H9 (cell line): ENCODE results near the gene KRT3. TPM values are rescaled to one million over a fixed set of nuclear protein-coding genes. Genes with fewer than 3 reads are reported as not detected.

ENCODE experiments used
- DNase-seq: peaks from one replicate; pipeline ENCODE4 v3.0.0-alpha.2; 2017
- H2AFZ ChIP-seq: one replicate; pipeline ENCODE4 v1.6.1; 2013; ENCODE audit warnings: mild to moderate bottlenecking, low read length, control low read depth, moderate library complexity
- H2AK5ac ChIP-seq: 2 replicates; pipeline ENCODE4 v1.6.1; 2013; ENCODE audit warnings: low read length, control low read depth, mixed read lengths; ENCODE audit not compliant: insufficient read length
- H2BK120ac ChIP-seq: one replicate; pipeline ENCODE4 v1.6.1; 2013; ENCODE audit warnings: low read depth, mild to moderate bottlenecking, low read length, control low read depth, inconsistent platforms; ENCODE audit not compliant: poor library complexity, severe bottlenecking
- H2BK12ac ChIP-seq: 2 replicates; pipeline ENCODE4 v1.6.1; 2013; ENCODE audit warnings: low read length, control low read depth, mixed read lengths, low read depth; ENCODE audit not compliant: insufficient read length
- H2BK15ac ChIP-seq: 2 replicates; pipeline ENCODE4 v1.6.1; 2013; ENCODE audit warnings: low read depth, low read length, control low read depth
- H2BK20ac ChIP-seq: one replicate; pipeline ENCODE4 v1.6.1; 2013; ENCODE audit warnings: low read depth, mild to moderate bottlenecking, low read length, control low read depth, inconsistent platforms; ENCODE audit not compliant: poor library complexity, severe bottlenecking
- H2BK5ac ChIP-seq: 2 replicates; pipeline ENCODE4 v1.6.1; 2013; ENCODE audit warnings: low read length, control low read depth, mixed read lengths; ENCODE audit not compliant: insufficient read length
- H3K14ac ChIP-seq: 2 replicates; pipeline ENCODE4 v1.6.1; 2013; ENCODE audit warnings: low read length, control low read depth; ENCODE audit not compliant: insufficient read depth
- H3K18ac ChIP-seq: 2 replicates; pipeline ENCODE4 v1.6.1; 2013; ENCODE audit warnings: low read depth, mild to moderate bottlenecking, mixed read lengths, low read length, control low read depth; ENCODE audit not compliant: insufficient read length
- H3K23ac ChIP-seq: 2 replicates; pipeline ENCODE4 v1.6.1; 2013; ENCODE audit warnings: low read length, control low read depth, mixed read lengths, low read depth; ENCODE audit not compliant: insufficient read length
- H3K23me2 ChIP-seq: 2 replicates; pipeline ENCODE4 v1.6.1; 2013; ENCODE audit warnings: low read depth, mild to moderate bottlenecking, mixed read lengths, low read length, control low read depth; ENCODE audit not compliant: insufficient read length, poor library complexity, severe bottlenecking
- H3K27ac ChIP-seq: 2 replicates; pipeline ENCODE4 v1.5.1; 2013; ENCODE audit warnings: low read length, control low read depth, mixed read lengths, low read depth; ENCODE audit not compliant: insufficient read length
- H3K27me3 ChIP-seq: 2 replicates; pipeline ENCODE4 v1.6.1; 2013; ENCODE audit warnings: low read length, control low read depth, inconsistent platforms; ENCODE audit not compliant: insufficient read depth
- H3K4ac ChIP-seq: 2 replicates; pipeline ENCODE4 v1.6.1; 2013; ENCODE audit warnings: low read depth, mild to moderate bottlenecking, control low read depth, inconsistent platforms, low read length, moderate library complexity
- H3K4me1 ChIP-seq: 2 replicates; pipeline ENCODE4 v1.6.1; 2013; ENCODE audit warnings: low read length, control low read depth, inconsistent platforms; ENCODE audit not compliant: insufficient read depth
- H3K4me2 ChIP-seq: 2 replicates; pipeline ENCODE4 v1.6.1; 2013; ENCODE audit warnings: low read length, control low read depth, mixed read lengths; ENCODE audit not compliant: insufficient read length, insufficient read depth
- H3K56ac ChIP-seq: 2 replicates; pipeline ENCODE4 v1.6.1; 2013; ENCODE audit warnings: low read depth, mild to moderate bottlenecking, mixed read lengths, low read length, control low read depth; ENCODE audit not compliant: insufficient read length
- H3K79me1 ChIP-seq: 2 replicates; pipeline ENCODE4 v1.6.1; 2013; ENCODE audit warnings: low read depth, mild to moderate bottlenecking, moderate library complexity, low read length, control low read depth, inconsistent platforms; ENCODE audit not compliant: insufficient read depth, poor library complexity, severe bottlenecking
- H3K79me2 ChIP-seq: 2 replicates; pipeline ENCODE4 v1.6.1; 2013; ENCODE audit warnings: low read length, control low read depth, inconsistent platforms; ENCODE audit not compliant: insufficient read depth
- H3K9ac ChIP-seq: 2 replicates; pipeline ENCODE4 v1.6.1; 2013; ENCODE audit warnings: low read length, control low read depth, mixed read lengths; ENCODE audit not compliant: insufficient read length; ENCODE audit errors: extremely low read depth
- H3K9me3 ChIP-seq: one replicate; pipeline ENCODE4 v1.6.1; 2013; ENCODE audit warnings: low read depth, low read length, inconsistent platforms; ENCODE audit not compliant: control insufficient read depth
- H3T11ph ChIP-seq: one replicate; pipeline ENCODE4 v1.6.1; 2013; ENCODE audit warnings: mild to moderate bottlenecking, low read length, control low read depth, inconsistent platforms
- H4K20me1 ChIP-seq: one replicate; pipeline ENCODE4 v1.6.1; 2013; ENCODE audit not compliant: control insufficient read depth, insufficient read length, insufficient read depth
- H4K5ac ChIP-seq: 2 replicates; pipeline ENCODE4 v1.6.1; 2013; ENCODE audit warnings: low read depth, mild to moderate bottlenecking, mixed read lengths, low read length, control low read depth; ENCODE audit not compliant: insufficient read length
- H4K8ac ChIP-seq: replicated peaks from 2 replicates; pipeline ENCODE4 v1.6.1; 2013; ENCODE audit warnings: low read length, control low read depth, mixed read lengths, low read depth; ENCODE audit not compliant: insufficient read length
- H4K91ac ChIP-seq: 2 replicates; pipeline ENCODE4 v1.6.1; 2013; ENCODE audit warnings: low read depth, mild to moderate bottlenecking, moderate library complexity, mixed read lengths, low read length, control low read depth; ENCODE audit not compliant: insufficient read length
- H3K27ac Mint-ChIP-seq, 3 experiments: 2 replicates in 2 of 3; 3 replicates in 1 of 3; pipeline ENCODE4 v1.8.0; 2020 to 2021; ENCODE audit warnings: mixed read lengths in 3 of 3, mild to moderate bottlenecking in 1 of 3, moderate library complexity in 1 of 3
- H3K27me3 Mint-ChIP-seq: 2 replicates; pipeline ENCODE4 v1.8.0; 2021; ENCODE audit warnings: low read depth, mild to moderate bottlenecking, moderate library complexity, mixed read lengths
- H3K36me3 Mint-ChIP-seq, 3 experiments: 2 replicates in 2 of 3; 3 replicates in 1 of 3; pipeline ENCODE4 v1.8.0; 2020 to 2021; ENCODE audit warnings: low read depth in 3 of 3, mixed read lengths in 3 of 3; ENCODE audit not compliant: insufficient read depth in 1 of 3
- H3K4me1 Mint-ChIP-seq, 2 experiments: 2 replicates each; pipeline ENCODE4 v1.8.0; 2020; ENCODE audit warnings: mixed read lengths in 2 of 2
- H3K4me3 Mint-ChIP-seq, 2 experiments: 2 replicates in 1 of 2; 3 replicates in 1 of 2; pipeline ENCODE4 v1.8.0; 2020 to 2021; ENCODE audit warnings: mild to moderate bottlenecking in 2 of 2, mixed read lengths in 2 of 2, moderate library complexity in 1 of 2
- H3K9me3 Mint-ChIP-seq, 2 experiments: 2 replicates in 1 of 2; 3 replicates in 1 of 2; pipeline ENCODE4 v1.8.0; 2020; ENCODE audit warnings: mild to moderate bottlenecking in 2 of 2, mixed read lengths in 2 of 2, moderate library complexity in 1 of 2
- WGBS: extraction: QIAGEN DNeasy Blood & Tissue Kit; methylation state at CpG from one replicate; pipeline ENCODE4 v1.1.7; 2013; ENCODE audit warnings: missing lambda C conversion rate, low lambda C conversion rate, mixed read lengths; ENCODE audit not compliant: insufficient read length; ENCODE audit errors: extremely low coverage; 5-methylcytosine and 5-hydroxymethylcytosine counted together
- total RNA-seq: library from RNA; stranded (reverse); gene quantifications from 2 replicates; pipeline ENCODE4 v1.2.1, GENCODE V29; 2021
- TF ChIP-seq, protein P1 (sequence below): fragments of 200-600 bp; sonication (generic); conservative IDR thresholded peaks from 3 replicates; pipeline ENCODE4 v1.8.0; 2021; ENCODE audit warnings: antibody characterized with exemption, mild to moderate bottlenecking

The KRT3 gene
- total RNA-seq, 1 experiment from 2014 or later = not detected

DNA sequence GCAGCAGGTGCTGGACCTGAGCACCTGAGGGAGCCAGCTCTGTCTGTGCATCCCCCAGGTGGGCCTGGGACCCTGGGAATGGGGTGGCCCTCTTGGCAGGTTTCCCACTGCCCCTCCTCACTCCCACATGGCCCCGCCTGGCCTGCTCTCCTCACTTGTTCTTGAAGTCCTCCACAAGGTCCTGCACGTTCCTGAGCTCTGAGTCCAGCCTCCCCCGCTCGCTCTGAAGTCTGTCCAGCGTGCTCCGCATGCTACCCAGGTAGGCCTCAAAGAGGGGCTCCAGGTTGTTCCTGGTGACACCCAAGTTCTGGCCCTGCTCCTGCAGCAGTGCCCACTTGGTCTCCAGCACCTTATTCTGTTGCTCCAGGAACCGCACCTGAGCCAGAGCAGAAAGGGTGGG is 35.3 kb upstream of the KRT3 start:
- H2AFZ ChIP-seq = no peak overlapping the region
- H2AK5ac ChIP-seq = no peak overlapping the region
- Mint-ChIP-seq H3K4me3 (no peak overlapping the region), H3K36me3 (no peaks in the 10 kb centered on the region), H3K27me3 (peaks cover 2% of the 10 kb centered on the region), H3K9me3 (no peaks in the 10 kb centered on the region), H3K4me1 (peaks cover 5 to 7% of the 10 kb centered on the region in 2 experiments; a peak in 3 of 4 replicates), H3K27ac (no peak overlapping the region)
- no peak overlapping the region for H3T11ph ChIP-seq
- TF ChIP-seq, protein P1, sequence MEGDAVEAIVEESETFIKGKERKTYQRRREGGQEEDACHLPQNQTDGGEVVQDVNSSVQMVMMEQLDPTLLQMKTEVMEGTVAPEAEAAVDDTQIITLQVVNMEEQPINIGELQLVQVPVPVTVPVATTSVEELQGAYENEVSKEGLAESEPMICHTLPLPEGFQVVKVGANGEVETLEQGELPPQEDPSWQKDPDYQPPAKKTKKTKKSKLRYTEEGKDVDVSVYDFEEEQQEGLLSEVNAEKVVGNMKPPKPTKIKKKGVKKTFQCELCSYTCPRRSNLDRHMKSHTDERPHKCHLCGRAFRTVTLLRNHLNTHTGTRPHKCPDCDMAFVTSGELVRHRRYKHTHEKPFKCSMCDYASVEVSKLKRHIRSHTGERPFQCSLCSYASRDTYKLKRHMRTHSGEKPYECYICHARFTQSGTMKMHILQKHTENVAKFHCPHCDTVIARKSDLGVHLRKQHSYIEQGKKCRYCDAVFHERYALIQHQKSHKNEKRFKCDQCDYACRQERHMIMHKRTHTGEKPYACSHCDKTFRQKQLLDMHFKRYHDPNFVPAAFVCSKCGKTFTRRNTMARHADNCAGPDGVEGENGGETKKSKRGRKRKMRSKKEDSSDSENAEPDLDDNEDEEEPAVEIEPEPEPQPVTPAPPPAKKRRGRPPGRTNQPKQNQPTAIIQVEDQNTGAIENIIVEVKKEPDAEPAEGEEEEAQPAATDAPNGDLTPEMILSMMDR = no peak
- H2BK20ac ChIP-seq = no peak overlapping the region
- H2BK120ac ChIP-seq = no peak overlapping the region
- H3K79me2 ChIP-seq = no peaks in the 10 kb centered on the region
- no peak overlapping the region for H3K18ac ChIP-seq
- no peak overlapping the region for H2BK12ac ChIP-seq
- H3K27me3 ChIP-seq = no peaks in the 10 kb centered on the region
- no peak overlapping the region for H4K8ac ChIP-seq
- H3K79me1 ChIP-seq = no peaks in the 10 kb centered on the region
- H4K20me1 ChIP-seq = no peaks in the 10 kb centered on the region
- no peak overlapping the region; the same call in 1 of the 2 replicates for H3K14ac ChIP-seq
- H3K23me2 ChIP-seq = no peaks in the 10 kb centered on the region
- no peak overlapping the region for H2BK15ac ChIP-seq
- WGBS = no CpG with 5 or more reads among the region's 7 CpGs
- H3K9me3 ChIP-seq = no peaks in the 10 kb centered on the region
- H4K91ac ChIP-seq = no peak overlapping the region
- H2BK5ac ChIP-seq = no peak overlapping the region
- no peak overlapping the region for H3K4me2 ChIP-seq
- no peak overlapping the region for H3K56ac ChIP-seq
- no peak for DNase-seq
- H3K9ac ChIP-seq = no peak overlapping the region
- H4K5ac ChIP-seq = no peak overlapping the region
- no peak overlapping the region for H3K4ac ChIP-seq
- no peak overlapping the region for H3K27ac ChIP-seq
- H3K4me1 ChIP-seq = peaks cover 5% of the 10 kb centered on the region; the same call in 1 of the 2 replicates
- H3K23ac ChIP-seq = no peak overlapping the region
